Astrocyte (in vitro differentiated cells and primary cell): Measurements from ENCODE around the gene TSEN15. TPM values are rescaled to one million over a fixed set of nuclear protein-coding genes. Genes with fewer than 3 reads are reported as not detected.
A peak's percentile ranks its signal among the peaks of the same experiment; 100 is the strongest.

Experiments used
- DNase-seq: peaks from one replicate; pipeline ENCODE4 v3.0.0-alpha.2; 2010; ENCODE audit warnings: low read depth
- FAIRE-seq: peaks from 2 replicates; lab custom pipeline; 2011; peaks lifted over from hg19 to GRCh38; lab: Jason Lieb, UNC
- H2AFZ ChIP-seq: 2 replicates; pipeline ENCODE4 v1.6.0; 2012; ENCODE audit warnings: low read depth, low read length, inconsistent platforms
- H3K27ac ChIP-seq: 2 replicates; pipeline ENCODE4 v1.5.1; 2011; ENCODE audit warnings: low read depth, low read length, inconsistent platforms
- H3K27me3 ChIP-seq: 2 replicates; pipeline ENCODE4 v1.6.0; 2011; ENCODE audit warnings: low read length, inconsistent platforms; ENCODE audit not compliant: insufficient read depth
- H3K36me3 ChIP-seq: 2 replicates; pipeline ENCODE4 v1.5.1; 2011; ENCODE audit warnings: low read length, inconsistent platforms; ENCODE audit not compliant: insufficient read depth
- H3K4me1 ChIP-seq: 2 replicates; pipeline ENCODE4 v1.5.1; 2011; ENCODE audit warnings: low read length, inconsistent platforms; ENCODE audit not compliant: insufficient read depth
- H3K4me2 ChIP-seq: 2 replicates; pipeline ENCODE4 v1.6.0; 2012; ENCODE audit warnings: low read length, inconsistent platforms
- H3K4me3 ChIP-seq: 2 replicates; pipeline ENCODE4 v1.5.1; 2011; ENCODE audit warnings: low read depth, mild to moderate bottlenecking, low read length, inconsistent platforms; ENCODE audit not compliant: insufficient read depth
- H3K79me2 ChIP-seq: 2 replicates; pipeline ENCODE4 v1.6.0; 2012; ENCODE audit warnings: mild to moderate bottlenecking, low read length, inconsistent platforms; ENCODE audit not compliant: insufficient read depth
- H3K9ac ChIP-seq: 2 replicates; pipeline ENCODE4 v1.6.0; 2012; ENCODE audit warnings: mild to moderate bottlenecking, low read length, inconsistent platforms
- H3K9me3 ChIP-seq: 2 replicates; pipeline ENCODE4 v1.5.1; 2012; ENCODE audit warnings: low read depth, mild to moderate bottlenecking, low read length, inconsistent platforms; ENCODE audit not compliant: insufficient read depth
- H4K20me1 ChIP-seq: 2 replicates; pipeline ENCODE4 v1.6.0; 2012; ENCODE audit warnings: low read length, inconsistent platforms; ENCODE audit not compliant: insufficient read depth
- H3K27ac Mint-ChIP-seq: one replicate; pipeline ENCODE4 v1.8.0; 2021; ENCODE audit warnings: mild to moderate bottlenecking, mixed read lengths; ENCODE audit not compliant: unreplicated experiment
- H3K27me3 Mint-ChIP-seq: one replicate; pipeline ENCODE4 v1.8.0; 2021; ENCODE audit warnings: low read depth, mixed read lengths; ENCODE audit not compliant: unreplicated experiment
- H3K36me3 Mint-ChIP-seq: one replicate; pipeline ENCODE4 v1.8.0; 2021; ENCODE audit warnings: low read depth, mixed read lengths; ENCODE audit not compliant: unreplicated experiment
- H3K4me1 Mint-ChIP-seq: one replicate; pipeline ENCODE4 v1.8.0; 2021; ENCODE audit warnings: low read depth, mixed read lengths; ENCODE audit not compliant: unreplicated experiment
- H3K4me3 Mint-ChIP-seq: one replicate; pipeline ENCODE4 v1.8.0; 2021; ENCODE audit warnings: mild to moderate bottlenecking, moderate library complexity, mixed read lengths; ENCODE audit not compliant: unreplicated experiment
- H3K9me3 Mint-ChIP-seq: one replicate; pipeline ENCODE4 v1.8.0; 2021; ENCODE audit warnings: mild to moderate bottlenecking, mixed read lengths; ENCODE audit not compliant: unreplicated experiment
- EZH2 ChIP-seq: IDR thresholded peaks from 2 replicates; pipeline ENCODE4 v1.6.1; 2012; ENCODE audit warnings: mild to moderate bottlenecking, low read length, inconsistent platforms; ENCODE audit not compliant: insufficient read depth
- total RNA-seq: library from RNA; stranded (reverse); gene quantifications from 2 replicates; pipeline ENCODE4 v1.2.1, GENCODE V29; 2021
- TF ChIP-seq, protein P1 (sequence below): IDR thresholded peaks from 2 replicates; pipeline ENCODE4 v1.5.1; 2011; ENCODE audit warnings: low read depth, mild to moderate bottlenecking, inconsistent platforms, low read length, moderate library complexity; ENCODE audit not compliant: insufficient read depth

TSEN15 gene
- total RNA-seq, 1 donor from 2014 or later: 28.0 TPM

DNA sequence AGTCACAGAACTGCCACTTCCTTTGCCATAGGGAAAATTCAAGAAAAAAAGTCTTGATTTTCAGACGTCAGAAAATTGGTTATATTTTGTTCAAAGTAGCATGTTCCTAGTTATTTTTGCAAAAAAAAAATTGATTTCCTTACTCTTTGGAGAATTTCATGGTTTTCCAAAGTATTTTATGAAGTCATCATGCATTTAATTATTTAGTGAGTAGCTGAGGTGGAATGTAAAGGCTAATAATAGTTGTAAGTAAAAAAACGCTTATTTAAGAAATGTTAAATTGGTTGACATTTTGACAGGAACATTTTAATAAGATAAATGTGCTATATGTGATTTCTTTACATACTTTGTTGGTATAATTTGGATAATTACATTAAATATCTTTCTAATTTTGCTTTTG, 20.8 kb downstream of the TSEN15 start:
- Histone ChIP-seq H3K27ac (no peak overlapping the region), H3K79me2 (no peaks in the 10 kb centered on the region)
- TF ChIP-seq, protein P1, sequence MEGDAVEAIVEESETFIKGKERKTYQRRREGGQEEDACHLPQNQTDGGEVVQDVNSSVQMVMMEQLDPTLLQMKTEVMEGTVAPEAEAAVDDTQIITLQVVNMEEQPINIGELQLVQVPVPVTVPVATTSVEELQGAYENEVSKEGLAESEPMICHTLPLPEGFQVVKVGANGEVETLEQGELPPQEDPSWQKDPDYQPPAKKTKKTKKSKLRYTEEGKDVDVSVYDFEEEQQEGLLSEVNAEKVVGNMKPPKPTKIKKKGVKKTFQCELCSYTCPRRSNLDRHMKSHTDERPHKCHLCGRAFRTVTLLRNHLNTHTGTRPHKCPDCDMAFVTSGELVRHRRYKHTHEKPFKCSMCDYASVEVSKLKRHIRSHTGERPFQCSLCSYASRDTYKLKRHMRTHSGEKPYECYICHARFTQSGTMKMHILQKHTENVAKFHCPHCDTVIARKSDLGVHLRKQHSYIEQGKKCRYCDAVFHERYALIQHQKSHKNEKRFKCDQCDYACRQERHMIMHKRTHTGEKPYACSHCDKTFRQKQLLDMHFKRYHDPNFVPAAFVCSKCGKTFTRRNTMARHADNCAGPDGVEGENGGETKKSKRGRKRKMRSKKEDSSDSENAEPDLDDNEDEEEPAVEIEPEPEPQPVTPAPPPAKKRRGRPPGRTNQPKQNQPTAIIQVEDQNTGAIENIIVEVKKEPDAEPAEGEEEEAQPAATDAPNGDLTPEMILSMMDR: no peak
- no peak for TF ChIP-seq EZH2

DNA sequence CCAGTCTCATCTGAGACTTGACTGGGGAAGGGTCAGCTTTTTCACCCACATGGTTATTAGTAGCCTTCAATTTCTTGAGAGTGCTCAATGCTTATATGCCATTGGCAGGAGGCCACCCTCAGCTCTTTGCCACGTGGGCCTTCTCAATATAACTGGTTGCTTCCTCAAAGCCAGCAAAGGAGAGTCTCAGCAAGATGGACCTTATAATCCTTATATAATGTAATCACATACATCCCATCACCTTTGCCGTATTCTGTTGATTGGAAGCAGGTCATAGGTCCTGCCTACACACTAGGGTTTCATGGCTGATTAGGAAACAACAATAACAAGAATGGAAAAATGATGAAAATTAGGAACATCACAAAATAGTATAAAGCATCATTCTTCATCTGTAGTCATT, 22.9 kb downstream of the TSEN15 start:
- Mint-ChIP-seq H3K36me3 (peaks cover 4% of the 10 kb centered on the region), H3K27me3 (no peaks in the 10 kb centered on the region), H3K4me1 (peaks cover 10% of the 10 kb centered on the region), H3K9me3 (peaks cover 5% of the 10 kb centered on the region), H3K4me3 (no peak overlapping the region), H3K27ac (no peak overlapping the region)
- Histone ChIP-seq H3K79me2 (no peaks in the 10 kb centered on the region), H3K9ac (no peak overlapping the region), H3K27me3 (no peaks in the 10 kb centered on the region), H2AFZ (no peak overlapping the region), H3K4me2 (no peak overlapping the region), H3K36me3 (no peaks in the 10 kb centered on the region), H3K4me1 (no peaks in the 10 kb centered on the region), H4K20me1 (no peaks in the 10 kb centered on the region), H3K9me3 (no peaks in the 10 kb centered on the region), H3K4me3 (no peak overlapping the region), H3K27ac (no peak overlapping the region)
- FAIRE-seq (no peak), DNase-seq (no peak)
- TF ChIP-seq, protein P1: no peak
- TF ChIP-seq EZH2: no peak

More for the DNA sequence above, 20.8 kb downstream of the TSEN15 start:
- no peak overlapping the region for H3K27ac Mint-ChIP-seq
- no peak overlapping the region for H3K9ac ChIP-seq
- H4K20me1 ChIP-seq: no peaks in the 10 kb centered on the region
- H3K9me3 ChIP-seq: no peaks in the 10 kb centered on the region
- no peak overlapping the region for H2AFZ ChIP-seq
- FAIRE-seq (no peak), DNase-seq (peak; percentile 22)
- peaks cover 3% of the 10 kb centered on the region for H3K9me3 Mint-ChIP-seq
- H3K36me3 Mint-ChIP-seq: peaks cover 4% of the 10 kb centered on the region
- H3K4me3 ChIP-seq: no peak overlapping the region
- H3K4me1 ChIP-seq: no peaks in the 10 kb centered on the region
- no peaks in the 10 kb centered on the region for H3K36me3 ChIP-seq
- H3K4me1 Mint-ChIP-seq: peaks cover 10% of the 10 kb centered on the region
- no peaks in the 10 kb centered on the region for H3K27me3 ChIP-seq
- no peak overlapping the region for H3K4me3 Mint-ChIP-seq
- H3K4me2 ChIP-seq: no peak overlapping the region
- no peaks in the 10 kb centered on the region for H3K27me3 Mint-ChIP-seq
